Keratinocyte (primary cell): ENCODE data around the gene PRKCA. TPM values are rescaled to one million over a fixed set of nuclear protein-coding genes. Genes with fewer than 3 reads are reported as not detected.

Experiments used
- DNase-seq: peaks from one replicate; pipeline ENCODE4 v3.0.0-alpha.2; 2011; ENCODE audit warnings: low read depth, missing footprints, low spot score
- FAIRE-seq: peaks from 2 replicates; lab custom pipeline; 2011; peaks lifted over from hg19 to GRCh38; lab: Jason Lieb, UNC
- H2AFZ ChIP-seq: 2 replicates; pipeline ENCODE4 v1.6.0; 2012; ENCODE audit warnings: low read length, control low read depth, inconsistent platforms; ENCODE audit not compliant: control insufficient read depth
- H3K27ac ChIP-seq: 2 replicates; pipeline ENCODE4 v1.5.1; 2011; ENCODE audit warnings: low read length; ENCODE audit not compliant: control insufficient read depth, insufficient read depth
- H3K27me3 ChIP-seq: 3 replicates; pipeline ENCODE4 v1.6.0; 2011; ENCODE audit warnings: low read length; ENCODE audit not compliant: control insufficient read depth, insufficient read depth; ENCODE audit errors: extremely low read depth
- H3K36me3 ChIP-seq, 2 experiments: 2 replicates in 1 of 2; 3 replicates in 1 of 2; pipeline ENCODE4 v1.5.1; 2011; ENCODE audit warnings: low read length in 2 of 2, mild to moderate bottlenecking in 1 of 2; ENCODE audit not compliant: control insufficient read depth in 2 of 2, insufficient read depth in 2 of 2; ENCODE audit errors: extremely low read depth in 1 of 2
- H3K4me1 ChIP-seq: 3 replicates; pipeline ENCODE4 v1.5.1; 2011; ENCODE audit warnings: low read length; ENCODE audit not compliant: control insufficient read depth, insufficient read depth; ENCODE audit errors: extremely low read depth
- H3K4me2 ChIP-seq: 3 replicates; pipeline ENCODE4 v1.6.0; 2011; ENCODE audit warnings: low read depth, low read length; ENCODE audit not compliant: control insufficient read depth, insufficient read depth; ENCODE audit errors: extremely low read depth
- H3K4me3 ChIP-seq, 3 experiments: fragments of 200-600 bp in 1 of 3; sonication (generic) in 1 of 3; 2 replicates in 2 of 3; 3 replicates in 1 of 3; pipeline ENCODE4 v1.5.1; 2011 to 2016; ENCODE audit warnings: low read length in 3 of 3, mild to moderate bottlenecking in 3 of 3, control low read depth in 2 of 3, inconsistent platforms in 1 of 3, low read depth in 1 of 3, mixed read lengths in 1 of 3, mixed run types in 1 of 3, moderate library complexity in 1 of 3; ENCODE audit not compliant: control insufficient read depth in 2 of 3, insufficient read depth in 2 of 3; ENCODE audit errors: extremely low read depth in 1 of 3
- H3K79me2 ChIP-seq: 2 replicates; pipeline ENCODE4 v1.6.0; 2012; ENCODE audit warnings: low read length; ENCODE audit not compliant: control insufficient read depth, insufficient read depth
- H3K9ac ChIP-seq: 3 replicates; pipeline ENCODE4 v1.6.0; 2011; ENCODE audit warnings: low read length; ENCODE audit not compliant: control insufficient read depth, insufficient read depth; ENCODE audit errors: extremely low read depth
- H3K9me1 ChIP-seq: 3 replicates; pipeline ENCODE4 v1.6.0; 2011; ENCODE audit warnings: low read length; ENCODE audit not compliant: control insufficient read depth, insufficient read depth; ENCODE audit errors: extremely low read depth
- H3K9me3 ChIP-seq: 2 replicates; pipeline ENCODE4 v1.5.1; 2012; ENCODE audit warnings: low read depth, low read length; ENCODE audit not compliant: control insufficient read depth
- H4K20me1 ChIP-seq: 3 replicates; pipeline ENCODE4 v1.6.0; 2011; ENCODE audit warnings: low read length; ENCODE audit not compliant: control insufficient read depth, insufficient read depth; ENCODE audit errors: extremely low read depth
- CTCF ChIP-seq, 3 experiments: IDR thresholded peaks in 1 of 3; conservative IDR thresholded peaks in 1 of 3; optimal IDR thresholded peaks in 1 of 3; 2 replicates in 2 of 3; 3 replicates in 1 of 3; pipeline versions ENCODE3 to v1.5.1; 2011; ENCODE audit warnings: low read length in 3 of 3, mild to moderate bottlenecking in 3 of 3, moderate library complexity in 2 of 3, control low read depth in 1 of 3, inconsistent platforms in 1 of 3; ENCODE audit not compliant: insufficient read depth in 2 of 3; ENCODE audit errors: extremely low read depth in 1 of 3
- EZH2 ChIP-seq: IDR thresholded peaks from one replicate; pipeline ENCODE4 v1.6.1; 2012; ENCODE audit warnings: inconsistent platforms, mild to moderate bottlenecking, low read length, moderate library complexity
- dilution Hi-C: fragments of 300-500 bp; cut with MboI; formaldehyde crosslinking; loops from one replicate; pipeline ENCODE4 v1.7.0; 2020; ENCODE audit warnings: low sequenced_read_pairs; ENCODE audit not compliant: extremely low pct_ligation_motif_present
- polyA plus RNA-seq, 5 experiments: library from polyadenylated mRNA; depleted of rRNA in 3 of 5; stranded (reverse) in 3 of 5; stranded (forward) in 1 of 5; unstranded in 1 of 5; fragments of >200 nt; gene quantifications; 1 replicate in 1 of 5; 2 replicates in 3 of 5; 3 replicates in 1 of 5; pipeline versions ENCODE4 v1.2.1 to v1.2.3, GENCODE V29; 2011 to 2012; ENCODE audit warnings: missing spikeins in 2 of 5, low read depth in 1 of 5, low replicate concordance in 1 of 5

Gene PRKCA
- polyA plus RNA-seq, 1 donor (not counting 4 experiments of a cell fraction or from before 2014, with no cell fraction given), result 3.6 TPM

- Histone ChIP-seq H3K27me3 (no peaks in the 10 kb centered on the region), H4K20me1 (no peaks in the 10 kb centered on the region), H3K4me1 (no peaks in the 10 kb centered on the region), H3K9me3 (no peaks in the 10 kb centered on the region), H3K4me3 (no peak overlapping the region), H3K79me2 (no peaks in the 10 kb centered on the region), H3K36me3 (no peaks in the 10 kb centered on the region), H3K9ac (no peak overlapping the region), H3K27ac (no peak overlapping the region), H2AFZ (no peak overlapping the region), H3K4me2 (no peak overlapping the region), H3K9me1 (no peaks in the 10 kb centered on the region)
- dilution Hi-C loops, result no loop called here
- no peak for DNase-seq
- no peak for FAIRE-seq
- TF ChIP-seq EZH2 (no peak), CTCF (optimal IDR thresholded peaks at IDR 0.05 in 1 of 3, IDR thresholded peaks at IDR 0.05 in 1 of 3, conservative IDR thresholded peaks at IDR 0.05 in 1 of 3; ENCODE audit: extremely low read depth in 1 of 3, insufficient read depth in 2 of 3, low read length in 3 of 3) (no peak)
Observed at GRCh38 chr17:66725956-66726355, 423.5 kb downstream of the PRKCA start.

GRCh38 chr17:66726371-66726770 lies 424.0 kb downstream of the PRKCA start:
- Histone ChIP-seq H3K4me3 (no peak overlapping the region), H3K9ac (no peak overlapping the region), H3K79me2 (no peaks in the 10 kb centered on the region), H3K4me1 (no peaks in the 10 kb centered on the region), H4K20me1 (no peaks in the 10 kb centered on the region), H3K27me3 (no peaks in the 10 kb centered on the region), H3K36me3 (no peaks in the 10 kb centered on the region), H3K27ac (no peak overlapping the region), H3K9me3 (no peaks in the 10 kb centered on the region), H3K4me2 (no peak overlapping the region), H3K9me1 (no peaks in the 10 kb centered on the region), H2AFZ (no peak overlapping the region)
- dilution Hi-C loops, result no loop called here
- FAIRE-seq (no peak), DNase-seq (no peak)
- no peak for TF ChIP-seq CTCF (optimal IDR thresholded peaks at IDR 0.05 in 1 of 3, IDR thresholded peaks at IDR 0.05 in 1 of 3, conservative IDR thresholded peaks at IDR 0.05 in 1 of 3; ENCODE audit: extremely low read depth in 1 of 3, insufficient read depth in 2 of 3, low read length in 3 of 3)
- TF ChIP-seq EZH2, result no peak
